ENCODE measurements around the gene PTK7.

Gene PTK7

DNA sequence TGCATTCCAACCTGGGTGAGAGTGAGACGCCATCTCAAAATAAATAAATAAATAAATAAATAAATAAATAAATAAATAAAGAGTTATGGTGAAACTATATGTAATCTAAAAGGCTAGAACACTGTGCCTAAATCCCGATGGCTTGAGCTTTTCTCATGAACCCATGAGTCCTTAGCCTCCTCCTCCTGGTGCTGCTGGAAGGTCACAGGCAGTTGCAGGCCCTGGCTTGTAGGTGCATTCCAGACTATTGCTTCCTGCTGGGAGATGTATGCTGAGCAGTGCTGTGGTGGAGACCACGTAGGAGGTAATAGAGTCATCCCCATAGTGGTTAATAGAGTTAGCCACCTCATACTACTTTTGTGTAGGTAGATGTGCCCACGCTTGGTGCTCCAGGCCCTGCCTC, 12.5 kb downstream of the PTK7 start:
- Histone ChIP-seq H3K79me2 (ENCODE audit: low read length) (no peaks in the 10 kb centered on the region), H3K27me3 (ENCODE audit: low read depth, low read length) (peaks cover 48% of the 10 kb centered on the region), H3K36me3 (replicated peaks; ENCODE audit: low read depth, low read length) (no peaks in the 10 kb centered on the region), H3K4me2 (ENCODE audit: low read length) (no peak overlapping the region), H2AFZ (ENCODE audit: low read depth, low read length) (no peak overlapping the region), H4K20me1 (ENCODE audit: insufficient read depth, low read length) (peaks cover 11% of the 10 kb centered on the region; the same call in 1 of the 2 replicates), H3K4me1 (ENCODE audit: low read length) (peaks cover 21% of the 10 kb centered on the region), H3K9ac (ENCODE audit: low read length) (no peak overlapping the region), H3K9me3 (ENCODE audit: insufficient read depth, low read length) (no peaks in the 10 kb centered on the region), H3K4me3 (ENCODE audit: low read length) (no peak overlapping the region), H3K27ac (ENCODE audit: low read length) (no peak overlapping the region)
- no peak for TF ChIP-seq EZH2phosphoT487 (IDR thresholded peaks at IDR 0.05; ENCODE audit: low read depth)
- TF ChIP-seq, protein P1, sequence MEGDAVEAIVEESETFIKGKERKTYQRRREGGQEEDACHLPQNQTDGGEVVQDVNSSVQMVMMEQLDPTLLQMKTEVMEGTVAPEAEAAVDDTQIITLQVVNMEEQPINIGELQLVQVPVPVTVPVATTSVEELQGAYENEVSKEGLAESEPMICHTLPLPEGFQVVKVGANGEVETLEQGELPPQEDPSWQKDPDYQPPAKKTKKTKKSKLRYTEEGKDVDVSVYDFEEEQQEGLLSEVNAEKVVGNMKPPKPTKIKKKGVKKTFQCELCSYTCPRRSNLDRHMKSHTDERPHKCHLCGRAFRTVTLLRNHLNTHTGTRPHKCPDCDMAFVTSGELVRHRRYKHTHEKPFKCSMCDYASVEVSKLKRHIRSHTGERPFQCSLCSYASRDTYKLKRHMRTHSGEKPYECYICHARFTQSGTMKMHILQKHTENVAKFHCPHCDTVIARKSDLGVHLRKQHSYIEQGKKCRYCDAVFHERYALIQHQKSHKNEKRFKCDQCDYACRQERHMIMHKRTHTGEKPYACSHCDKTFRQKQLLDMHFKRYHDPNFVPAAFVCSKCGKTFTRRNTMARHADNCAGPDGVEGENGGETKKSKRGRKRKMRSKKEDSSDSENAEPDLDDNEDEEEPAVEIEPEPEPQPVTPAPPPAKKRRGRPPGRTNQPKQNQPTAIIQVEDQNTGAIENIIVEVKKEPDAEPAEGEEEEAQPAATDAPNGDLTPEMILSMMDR (IDR thresholded peaks at IDR 0.05; ENCODE audit: low read depth, low read length), result no peak

DNA sequence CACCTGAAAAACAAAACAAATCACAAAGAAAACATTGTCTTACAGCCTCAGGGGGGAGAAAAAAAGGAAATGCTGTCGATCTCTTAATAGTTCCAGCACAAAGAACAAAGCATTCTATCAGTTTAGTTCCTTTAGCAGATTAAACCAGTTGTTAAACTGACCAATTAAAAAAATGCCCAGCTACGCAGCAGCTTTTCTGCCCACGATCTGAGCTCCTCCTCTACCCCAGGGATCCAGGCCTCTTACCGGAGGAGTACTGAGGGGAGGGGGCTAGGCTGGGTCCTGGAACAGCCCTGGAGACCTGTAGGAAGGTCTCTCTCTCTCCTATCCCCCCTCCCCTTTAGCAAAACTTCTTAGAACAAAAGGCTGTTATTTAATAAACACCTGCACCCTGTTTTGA, 13.4 kb downstream of the PTK7 start:
- H3K4me1 ChIP-seq (ENCODE audit: low read length), result peaks cover 24% of the 10 kb centered on the region
- no peak overlapping the region for H3K9ac ChIP-seq (ENCODE audit: low read length)
- H3K4me2 ChIP-seq (ENCODE audit: low read length), result no peak overlapping the region
- no peaks in the 10 kb centered on the region for H3K36me3 ChIP-seq (replicated peaks; ENCODE audit: low read depth, low read length)
- H2AFZ ChIP-seq (ENCODE audit: low read depth, low read length), result no peak overlapping the region
- H3K79me2 ChIP-seq (ENCODE audit: low read length), result no peaks in the 10 kb centered on the region
- no peak for TF ChIP-seq EZH2phosphoT487 (IDR thresholded peaks at IDR 0.05; ENCODE audit: low read depth)
- TF ChIP-seq, protein P1 (IDR thresholded peaks at IDR 0.05; ENCODE audit: low read depth, low read length), result no peak
- H3K27ac ChIP-seq (ENCODE audit: low read length), result no peak overlapping the region
- H3K4me3 ChIP-seq (ENCODE audit: low read length), result no peak overlapping the region
- H3K27me3 ChIP-seq (ENCODE audit: low read depth, low read length), result peaks cover 42% of the 10 kb centered on the region
- H3K9me3 ChIP-seq (ENCODE audit: insufficient read depth, low read length), result no peaks in the 10 kb centered on the region
- H4K20me1 ChIP-seq (ENCODE audit: insufficient read depth, low read length), result peaks cover 11% of the 10 kb centered on the region; the same call in 1 of the 2 replicates

DNA sequence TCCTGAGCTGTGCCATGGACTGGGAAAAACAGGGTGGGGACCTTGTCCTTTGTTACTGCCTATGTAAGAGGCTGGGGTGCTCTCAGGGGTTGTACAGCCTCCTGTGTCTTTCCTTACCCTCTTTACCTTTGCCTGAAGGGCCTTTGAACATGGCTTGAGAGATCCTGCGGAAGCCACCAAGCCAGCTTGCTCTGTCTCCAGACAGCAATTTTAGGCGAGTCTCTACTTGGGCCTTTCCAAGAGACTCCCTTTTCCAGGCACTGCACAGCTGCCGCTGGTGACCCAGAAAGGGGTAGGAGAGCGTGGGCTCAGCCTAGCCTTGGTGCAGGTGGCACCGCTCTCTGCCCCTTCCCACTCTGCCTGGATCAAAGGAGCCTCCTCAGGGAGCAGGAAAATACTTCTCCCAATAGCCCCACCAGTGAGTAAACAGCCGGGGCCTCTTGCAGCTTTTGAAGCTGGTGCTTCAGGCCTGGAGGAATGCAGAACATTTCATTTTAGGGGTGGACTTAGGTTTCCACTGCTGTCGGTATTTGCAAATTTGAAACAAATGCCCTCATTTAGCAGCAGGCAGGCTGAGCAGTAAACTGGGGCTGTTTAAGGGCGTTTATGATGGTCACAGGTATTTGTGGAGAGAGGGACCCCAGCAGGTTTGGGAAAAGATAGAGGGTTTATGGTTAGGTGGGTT, 13.9 kb downstream of the PTK7 start:
- Histone ChIP-seq H3K36me3 (replicated peaks; ENCODE audit: low read depth, low read length) (no peaks in the 10 kb centered on the region), H3K4me2 (ENCODE audit: low read length) (no peak overlapping the region), H3K4me1 (ENCODE audit: low read length) (peaks cover 24% of the 10 kb centered on the region)

DNA sequence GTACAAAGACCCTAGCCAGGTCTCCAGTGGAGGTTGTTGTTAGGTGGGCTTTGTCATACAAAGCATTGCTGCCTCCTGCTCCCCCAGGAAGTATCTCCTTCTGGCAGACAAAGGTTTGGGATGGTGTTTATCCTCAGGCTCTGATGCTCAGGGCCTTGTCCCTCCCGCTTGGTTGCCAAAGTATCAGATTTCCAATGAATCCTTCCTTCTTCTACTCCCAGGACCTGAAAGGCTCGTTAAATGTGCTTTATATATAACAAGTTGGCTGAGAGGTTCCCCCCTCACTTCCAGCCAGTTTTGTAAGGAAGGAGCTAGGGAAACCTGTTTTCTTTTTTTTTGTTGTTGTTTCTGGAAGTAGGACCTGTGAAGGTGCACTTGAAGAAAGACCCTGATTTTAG, 14.4 kb downstream of the PTK7 start:
- H2AFZ ChIP-seq (ENCODE audit: low read depth, low read length), result no peak overlapping the region
- H3K4me2 ChIP-seq (ENCODE audit: low read length), result no peak overlapping the region
- peaks cover 8% of the 10 kb centered on the region; the same call in 1 of the 2 replicates for H4K20me1 ChIP-seq (ENCODE audit: insufficient read depth, low read length)
- peaks cover 32% of the 10 kb centered on the region for H3K27me3 ChIP-seq (ENCODE audit: low read depth, low read length)
- H3K4me1 ChIP-seq (ENCODE audit: low read length), result peaks cover 21% of the 10 kb centered on the region
- TF ChIP-seq EZH2phosphoT487 (IDR thresholded peaks at IDR 0.05; ENCODE audit: low read depth), result no peak
- TF ChIP-seq, protein P1 (IDR thresholded peaks at IDR 0.05; ENCODE audit: low read depth, low read length), result no peak
- no peak overlapping the region for H3K9ac ChIP-seq (ENCODE audit: low read length)
- H3K79me2 ChIP-seq (ENCODE audit: low read length), result no peaks in the 10 kb centered on the region
- no peak overlapping the region for H3K27ac ChIP-seq (ENCODE audit: low read length)
- no peak overlapping the region for H3K4me3 ChIP-seq (ENCODE audit: low read length)
- H3K36me3 ChIP-seq (replicated peaks; ENCODE audit: low read depth, low read length), result no peaks in the 10 kb centered on the region
- H3K9me3 ChIP-seq (ENCODE audit: insufficient read depth, low read length), result no peaks in the 10 kb centered on the region

More for the DNA sequence above, 13.9 kb downstream of the PTK7 start:
- no peaks in the 10 kb centered on the region for H3K79me2 ChIP-seq (ENCODE audit: low read length)
- no peak overlapping the region for H3K27ac ChIP-seq (ENCODE audit: low read length)
- no peak overlapping the region for H3K9ac ChIP-seq (ENCODE audit: low read length)
- peaks cover 9% of the 10 kb centered on the region; the same call in 1 of the 2 replicates for H4K20me1 ChIP-seq (ENCODE audit: insufficient read depth, low read length)
- H3K27me3 ChIP-seq (ENCODE audit: low read depth, low read length), result peaks cover 37% of the 10 kb centered on the region
- no peaks in the 10 kb centered on the region for H3K9me3 ChIP-seq (ENCODE audit: insufficient read depth, low read length)
- no peak for TF ChIP-seq EZH2phosphoT487 (IDR thresholded peaks at IDR 0.05; ENCODE audit: low read depth)
- TF ChIP-seq, protein P1 (IDR thresholded peaks at IDR 0.05; ENCODE audit: low read depth, low read length), result no peak
- no peak overlapping the region for H3K4me3 ChIP-seq (ENCODE audit: low read length)
- H2AFZ ChIP-seq (ENCODE audit: low read depth, low read length), result no peak overlapping the region
